ENCODE data around the gene RAPGEF6.

- no peak for TF ChIP-seq POLR2A (IDR thresholded peaks at IDR 0.05)
- no peak for TF ChIP-seq CTCF (IDR thresholded peaks at IDR 0.05)
Observed at GRCh38 chr5:131396630-131397273, 238.3 kb downstream of the RAPGEF6 start.

Data from heart left ventricle (tissue), 13 donors.